HL-60 (cell line): ENCODE results near the gene ZNF440.

ENCODE experiments used
- GABPA ChIP-seq: IDR thresholded peaks from 2 replicates; pipeline ENCODE4 v1.6.1; 2012; ENCODE audit warnings: low read depth
- POLR2AphosphoS5 ChIP-seq: IDR thresholded peaks from 2 replicates; pipeline ENCODE4 v1.6.1; 2012; ENCODE audit warnings: low read depth
- TF ChIP-seq, protein P1 (sequence below): IDR thresholded peaks from one replicate; pipeline ENCODE4 v1.5.1; 2011; ENCODE audit warnings: low read length, control low read depth, inconsistent platforms; ENCODE audit not compliant: insufficient read depth
- TF ChIP-seq, protein P2 (sequence below): IDR thresholded peaks from 2 replicates; pipeline ENCODE4 v1.6.1; 2012; ENCODE audit warnings: low read depth; ENCODE audit not compliant: insufficient replicate concordance

DNA sequence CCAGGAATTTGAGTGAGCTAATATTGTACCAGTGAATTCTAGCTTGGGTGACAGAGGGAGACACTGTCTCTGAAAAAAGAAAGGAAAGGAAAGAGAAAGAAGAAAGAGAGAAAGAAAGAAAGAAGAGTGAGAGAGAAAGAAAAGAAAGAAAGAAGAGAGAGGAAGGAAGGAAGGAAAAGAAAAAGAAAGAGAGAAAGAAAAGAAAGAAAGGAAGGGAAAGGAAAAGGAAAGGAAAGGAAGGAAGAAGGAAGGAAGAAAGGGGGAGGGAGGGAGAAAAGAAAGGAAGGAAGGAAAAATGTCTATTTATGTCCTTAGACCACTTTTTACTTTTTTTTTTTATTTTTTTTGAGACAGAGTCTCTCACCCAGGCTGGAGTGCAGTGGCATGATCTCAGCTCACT, 21.1 kb upstream of the ZNF440 start:
- TF ChIP-seq, protein P1, sequence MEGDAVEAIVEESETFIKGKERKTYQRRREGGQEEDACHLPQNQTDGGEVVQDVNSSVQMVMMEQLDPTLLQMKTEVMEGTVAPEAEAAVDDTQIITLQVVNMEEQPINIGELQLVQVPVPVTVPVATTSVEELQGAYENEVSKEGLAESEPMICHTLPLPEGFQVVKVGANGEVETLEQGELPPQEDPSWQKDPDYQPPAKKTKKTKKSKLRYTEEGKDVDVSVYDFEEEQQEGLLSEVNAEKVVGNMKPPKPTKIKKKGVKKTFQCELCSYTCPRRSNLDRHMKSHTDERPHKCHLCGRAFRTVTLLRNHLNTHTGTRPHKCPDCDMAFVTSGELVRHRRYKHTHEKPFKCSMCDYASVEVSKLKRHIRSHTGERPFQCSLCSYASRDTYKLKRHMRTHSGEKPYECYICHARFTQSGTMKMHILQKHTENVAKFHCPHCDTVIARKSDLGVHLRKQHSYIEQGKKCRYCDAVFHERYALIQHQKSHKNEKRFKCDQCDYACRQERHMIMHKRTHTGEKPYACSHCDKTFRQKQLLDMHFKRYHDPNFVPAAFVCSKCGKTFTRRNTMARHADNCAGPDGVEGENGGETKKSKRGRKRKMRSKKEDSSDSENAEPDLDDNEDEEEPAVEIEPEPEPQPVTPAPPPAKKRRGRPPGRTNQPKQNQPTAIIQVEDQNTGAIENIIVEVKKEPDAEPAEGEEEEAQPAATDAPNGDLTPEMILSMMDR: no peak
- TF ChIP-seq GABPA: no peak
- TF ChIP-seq POLR2AphosphoS5: no peak
- TF ChIP-seq, protein P2, sequence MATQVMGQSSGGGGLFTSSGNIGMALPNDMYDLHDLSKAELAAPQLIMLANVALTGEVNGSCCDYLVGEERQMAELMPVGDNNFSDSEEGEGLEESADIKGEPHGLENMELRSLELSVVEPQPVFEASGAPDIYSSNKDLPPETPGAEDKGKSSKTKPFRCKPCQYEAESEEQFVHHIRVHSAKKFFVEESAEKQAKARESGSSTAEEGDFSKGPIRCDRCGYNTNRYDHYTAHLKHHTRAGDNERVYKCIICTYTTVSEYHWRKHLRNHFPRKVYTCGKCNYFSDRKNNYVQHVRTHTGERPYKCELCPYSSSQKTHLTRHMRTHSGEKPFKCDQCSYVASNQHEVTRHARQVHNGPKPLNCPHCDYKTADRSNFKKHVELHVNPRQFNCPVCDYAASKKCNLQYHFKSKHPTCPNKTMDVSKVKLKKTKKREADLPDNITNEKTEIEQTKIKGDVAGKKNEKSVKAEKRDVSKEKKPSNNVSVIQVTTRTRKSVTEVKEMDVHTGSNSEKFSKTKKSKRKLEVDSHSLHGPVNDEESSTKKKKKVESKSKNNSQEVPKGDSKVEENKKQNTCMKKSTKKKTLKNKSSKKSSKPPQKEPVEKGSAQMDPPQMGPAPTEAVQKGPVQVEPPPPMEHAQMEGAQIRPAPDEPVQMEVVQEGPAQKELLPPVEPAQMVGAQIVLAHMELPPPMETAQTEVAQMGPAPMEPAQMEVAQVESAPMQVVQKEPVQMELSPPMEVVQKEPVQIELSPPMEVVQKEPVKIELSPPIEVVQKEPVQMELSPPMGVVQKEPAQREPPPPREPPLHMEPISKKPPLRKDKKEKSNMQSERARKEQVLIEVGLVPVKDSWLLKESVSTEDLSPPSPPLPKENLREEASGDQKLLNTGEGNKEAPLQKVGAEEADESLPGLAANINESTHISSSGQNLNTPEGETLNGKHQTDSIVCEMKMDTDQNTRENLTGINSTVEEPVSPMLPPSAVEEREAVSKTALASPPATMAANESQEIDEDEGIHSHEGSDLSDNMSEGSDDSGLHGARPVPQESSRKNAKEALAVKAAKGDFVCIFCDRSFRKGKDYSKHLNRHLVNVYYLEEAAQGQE: no peak
